ENCODE data around the gene FRMPD2. TPM values are rescaled to one million over a fixed set of nuclear protein-coding genes. Genes with fewer than 3 reads are reported as not detected.

Gene FRMPD2
- total and polyA plus RNA-seq, 2 experiments from 2014 or later = 0.10 to 0.30 TPM

- no peaks in the 10 kb centered on the region for H3K27me3 ChIP-seq
- H3K36me3 ChIP-seq (replicated peaks; ENCODE audit: insufficient read depth, low read depth) = no peaks in the 10 kb centered on the region
- TF ChIP-seq EZH2phosphoT487 (IDR thresholded peaks at IDR 0.05; ENCODE audit: low read depth, severe bottlenecking, unreplicated experiment) (no peak), CTCF (IDR thresholded peaks at IDR 0.05; ENCODE audit: poor library complexity) (no peak)
- no peak overlapping the region for H3K4me2 ChIP-seq
- no peaks in the 10 kb centered on the region for H3K79me2 ChIP-seq
- H3K9me3 ChIP-seq (ENCODE audit: low read depth) = no peaks in the 10 kb centered on the region
- 90% methylated on average over 1 of the region's 2 CpGs for WGBS (ENCODE audit: low lambda C conversion rate, missing lambda C conversion rate)
- no peaks in the 10 kb centered on the region for H3K4me1 ChIP-seq (ENCODE audit: insufficient read depth)
- no peak overlapping the region for H3K27ac ChIP-seq
- H3K9me2 ChIP-seq (replicated peaks; ENCODE audit: insufficient read depth) = no peaks in the 10 kb centered on the region
- no peak overlapping the region for H2AFZ ChIP-seq
- no peak for DNase-seq (ENCODE audit: low spot score)
- no peak overlapping the region for H3K4me3 ChIP-seq
- H4K20me1 ChIP-seq (ENCODE audit: insufficient read depth, poor library complexity, severe bottlenecking) = no peaks in the 10 kb centered on the region
Measured at GRCh38 chr10:48233559-48234005, 40.9 kb downstream of the FRMPD2 start.

DNA sequence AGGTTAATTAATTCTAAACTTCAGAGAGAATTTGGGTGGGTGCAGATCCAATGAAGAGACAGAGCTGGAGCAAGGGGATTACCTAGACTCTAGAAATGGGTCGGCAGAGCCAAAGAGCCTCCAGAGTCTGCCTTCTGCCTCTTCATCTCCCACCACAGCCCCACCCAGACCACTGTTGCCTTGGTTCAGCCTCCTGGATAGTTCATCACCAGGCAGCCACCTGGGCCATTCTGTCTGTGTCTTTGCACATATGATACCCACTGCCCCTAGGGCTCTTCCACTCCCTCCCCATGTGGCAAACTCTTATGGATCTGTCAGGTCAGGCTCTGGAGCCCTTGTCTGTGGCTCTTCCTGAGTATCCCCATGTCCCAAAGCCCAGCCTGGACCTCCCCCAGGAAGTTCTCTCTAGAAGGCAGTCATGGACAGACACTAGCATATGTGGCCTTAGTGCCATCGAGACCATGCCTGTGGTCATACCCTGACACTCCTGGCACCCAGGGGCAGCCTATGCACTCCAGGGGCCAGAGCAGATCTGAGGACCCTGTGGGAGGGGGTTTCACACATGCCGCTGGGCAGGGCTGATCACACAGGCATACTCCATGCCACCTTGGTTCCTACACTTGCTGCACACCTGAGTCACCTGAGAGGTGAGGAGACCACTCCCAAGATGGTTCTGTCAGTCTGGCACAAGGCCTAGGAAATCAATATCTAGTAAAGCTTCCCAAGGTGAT lies 41.6 kb downstream of the FRMPD2 start:
- TF ChIP-seq EZH2 (IDR thresholded peaks at IDR 0.05; ENCODE audit: borderline replicate concordance) = no peak
- no peak for TF ChIP-seq EZH2phosphoT487 (IDR thresholded peaks at IDR 0.05; ENCODE audit: low read depth, severe bottlenecking, unreplicated experiment)
- no peak for TF ChIP-seq CTCF (IDR thresholded peaks at IDR 0.05; ENCODE audit: poor library complexity)
- no peak overlapping the region for H3K4me3 ChIP-seq
- H3K27ac ChIP-seq = no peak overlapping the region
- no peaks in the 10 kb centered on the region for H3K27me3 ChIP-seq
- no peaks in the 10 kb centered on the region for H3K9me3 ChIP-seq (ENCODE audit: low read depth)
- no peaks in the 10 kb centered on the region for H3K79me2 ChIP-seq
- no peak overlapping the region for H2AFZ ChIP-seq
- no peaks in the 10 kb centered on the region for H4K20me1 ChIP-seq (ENCODE audit: insufficient read depth, poor library complexity, severe bottlenecking)
- no peaks in the 10 kb centered on the region for H3K4me1 ChIP-seq (ENCODE audit: insufficient read depth)
- no peaks in the 10 kb centered on the region for H3K36me3 ChIP-seq (replicated peaks; ENCODE audit: insufficient read depth, low read depth)
- no peaks in the 10 kb centered on the region for H3K9me2 ChIP-seq (replicated peaks; ENCODE audit: insufficient read depth)
- H3K4me2 ChIP-seq = no peak overlapping the region
- DNase-seq (ENCODE audit: low spot score) = no peak
- WGBS (ENCODE audit: low lambda C conversion rate, missing lambda C conversion rate) = 92% methylated on average over 3 of the region's 3 CpGs

DNA sequence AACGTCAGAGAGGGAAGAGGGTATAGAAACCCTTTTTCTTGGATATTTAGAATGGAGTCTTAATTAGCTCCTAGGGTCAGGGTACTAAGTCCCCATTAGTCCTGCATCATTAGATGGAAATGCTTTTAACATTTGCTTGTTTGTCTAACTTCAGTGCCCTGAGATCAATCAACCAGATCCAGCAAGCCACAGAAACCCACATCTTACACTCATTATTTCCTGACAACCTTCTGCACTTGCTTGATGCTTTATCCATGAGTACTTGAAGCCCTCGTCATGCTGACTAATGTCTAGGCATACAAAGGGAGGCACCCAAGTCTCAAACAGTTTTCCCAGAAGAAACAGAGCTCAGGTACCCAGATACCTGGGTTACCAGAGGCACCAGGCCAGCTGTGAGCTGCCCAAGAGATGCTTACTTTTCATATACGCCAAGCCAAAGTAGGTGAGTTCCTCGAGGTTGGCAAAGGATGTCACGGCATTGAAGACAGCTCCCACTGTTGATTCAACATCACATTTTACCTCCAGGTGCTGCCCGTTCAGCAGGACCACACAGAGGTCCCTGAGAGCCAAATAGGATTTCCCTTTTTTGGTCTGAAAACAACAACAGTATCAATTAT lies 42.7 kb downstream of the FRMPD2 start:
- no peak overlapping the region for H3K4me3 ChIP-seq
- DNase-seq (ENCODE audit: low spot score) = no peak
- no peak overlapping the region for H3K27ac ChIP-seq
- no peak overlapping the region for H3K4me2 ChIP-seq
- 71% methylated on average over 6 of the region's 6 CpGs for WGBS (ENCODE audit: low lambda C conversion rate, missing lambda C conversion rate)
- H4K20me1 ChIP-seq (ENCODE audit: insufficient read depth, poor library complexity, severe bottlenecking) = no peaks in the 10 kb centered on the region
- no peaks in the 10 kb centered on the region for H3K9me3 ChIP-seq (ENCODE audit: low read depth)
- H3K4me1 ChIP-seq (ENCODE audit: insufficient read depth) = no peaks in the 10 kb centered on the region
- no peak for TF ChIP-seq CTCF (IDR thresholded peaks at IDR 0.05; ENCODE audit: poor library complexity)
- no peak for TF ChIP-seq EZH2phosphoT487 (IDR thresholded peaks at IDR 0.05; ENCODE audit: low read depth, severe bottlenecking, unreplicated experiment)
- no peak for TF ChIP-seq EZH2 (IDR thresholded peaks at IDR 0.05; ENCODE audit: borderline replicate concordance)
- H2AFZ ChIP-seq = no peak overlapping the region
- no peaks in the 10 kb centered on the region for H3K27me3 ChIP-seq
- no peaks in the 10 kb centered on the region for H3K36me3 ChIP-seq (replicated peaks; ENCODE audit: insufficient read depth, low read depth)
- H3K79me2 ChIP-seq = no peaks in the 10 kb centered on the region
- no peaks in the 10 kb centered on the region for H3K9me2 ChIP-seq (replicated peaks; ENCODE audit: insufficient read depth)

Measured in hepatocyte (in vitro differentiated cells).